ENCODE data around the gene TRIM33. TPM values are rescaled to one million over a fixed set of nuclear protein-coding genes. Genes with fewer than 3 reads are reported as not detected.

TRIM33 gene
- total and polyA plus RNA-seq, 2 of the 8 experiments (the other 6 are each of a cell fraction or from before 2014, with no cell fraction given): 17.1 to 52.3 TPM

GRCh38 chr1:114496089-114496488 is 14.9 kb downstream of the TRIM33 start (continued):
- TF ChIP-seq, protein P1, sequence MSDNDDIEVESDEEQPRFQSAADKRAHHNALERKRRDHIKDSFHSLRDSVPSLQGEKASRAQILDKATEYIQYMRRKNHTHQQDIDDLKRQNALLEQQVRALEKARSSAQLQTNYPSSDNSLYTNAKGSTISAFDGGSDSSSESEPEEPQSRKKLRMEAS (IDR thresholded peaks at IDR 0.05): no peak
- TF ChIP-seq CTCF (IDR thresholded peaks at IDR 0.05; ENCODE audit: control extremely low read depth in 1 of 3, insufficient read depth in 1 of 3, low read depth in 1 of 3, low read length in 3 of 3) (no peak), SIX5 (IDR thresholded peaks at IDR 0.05; ENCODE audit: low read depth, low read length) (no peak), ATF3 (IDR thresholded peaks at IDR 0.05; ENCODE audit: insufficient read depth, low read depth, low read length) (no peak), CHD1 (IDR thresholded peaks at IDR 0.05; ENCODE audit: low read depth, low read length) (no peak)
